ENCODE measurements around the gene CPT1C.

CPT1C gene

GRCh38 chr19:49690656-49691242, at the start of gene CPT1C:
Gene CPT1C (plus strand): TSS chr19:49691116. CDS start chr19:49692253, 1,137 bp downstream.
- intact Hi-C loops (cut with micrococcal nuclease) = no loop called here
- Mint-ChIP-seq H3K4me1 (ENCODE audit: low read depth) (peaks cover 47% of the 10 kb centered on the region), H3K27me3 (peaks cover 58% of the 10 kb centered on the region), H3K36me3 (ENCODE audit: low read depth) (peaks cover 38% of the 10 kb centered on the region), H3K27ac (peak within 1 kb of the TSS; percentile 57), H3K9me3 (no peaks in the 10 kb centered on the region), H3K4me3 (peak within 1 kb of the TSS; percentile 52)

GRCh38 chr19:49641688-49642491, 49.0 kb upstream of the CPT1C start, which contains the start of gene SCAF1:
Gene SCAF1 (plus strand): TSS chr19:49642209. CDS start chr19:49645027, 2,818 bp downstream.
- peak within 1 kb of the TSS; percentile 100 for H3K27ac Mint-ChIP-seq
- H3K36me3 Mint-ChIP-seq (ENCODE audit: low read depth) = peaks cover 53% of the 10 kb centered on the region
- H3K9me3 Mint-ChIP-seq = no peaks in the 10 kb centered on the region
- H3K27me3 Mint-ChIP-seq = no peaks in the 10 kb centered on the region
- intact Hi-C loops (cut with micrococcal nuclease) = loop anchor here (1.0 to 5.0 kb wide), 5 partner anchors 23 to 190 kb away; partner anchors contain the start of genes ALDH16A1, BCL2L12, FUZ and IRF3
- peaks cover 64% of the 10 kb centered on the region for H3K4me1 Mint-ChIP-seq (ENCODE audit: low read depth)
- peak within 1 kb of the TSS; percentile 99 for H3K4me3 Mint-ChIP-seq

GRCh38 chr19:49642492-49643035, 48.4 kb upstream of the CPT1C start:
- peak overlapping the region; percentile 99 for H3K4me3 Mint-ChIP-seq

GRCh38 chr19:49643466-49643865, 47.5 kb upstream of the CPT1C start:
- H3K27me3 Mint-ChIP-seq = no peaks in the 10 kb centered on the region
- H3K27ac Mint-ChIP-seq = no peak overlapping the region
- H3K36me3 Mint-ChIP-seq (ENCODE audit: low read depth) = peaks cover 67% of the 10 kb centered on the region
- intact Hi-C loops (cut with micrococcal nuclease) = loop anchor here (5.0 kb wide), 1 partner anchor 191 kb away; the partner anchor contains the start of genes ALDH16A1 and PIH1D1
- H3K9me3 Mint-ChIP-seq = no peaks in the 10 kb centered on the region
- no peak overlapping the region for H3K4me3 Mint-ChIP-seq
- H3K4me1 Mint-ChIP-seq (ENCODE audit: low read depth) = peaks cover 52% of the 10 kb centered on the region

More at GRCh38 chr19:49642492-49643035, 48.4 kb upstream of the CPT1C start:
- peak overlapping the region; percentile 100 for H3K27ac Mint-ChIP-seq
- peaks cover 58% of the 10 kb centered on the region for H3K36me3 Mint-ChIP-seq (ENCODE audit: low read depth)
- peaks cover 61% of the 10 kb centered on the region for H3K4me1 Mint-ChIP-seq (ENCODE audit: low read depth)
- no peaks in the 10 kb centered on the region for H3K9me3 Mint-ChIP-seq
- intact Hi-C loops (cut with micrococcal nuclease) = loop anchor here (1.0 to 5.0 kb wide), 2 partner anchors 52 to 190 kb away; partner anchors contain the start of genes ALDH16A1 and PIH1D1
- no peaks in the 10 kb centered on the region for H3K27me3 Mint-ChIP-seq

GRCh38 chr19:49645592-49645991, 45.3 kb upstream of the CPT1C start:
- H3K4me1 Mint-ChIP-seq (ENCODE audit: low read depth) = peaks cover 39% of the 10 kb centered on the region
- no peaks in the 10 kb centered on the region for H3K9me3 Mint-ChIP-seq
- H3K27me3 Mint-ChIP-seq = no peaks in the 10 kb centered on the region
- intact Hi-C loops (cut with micrococcal nuclease) = no loop called here
- H3K27ac Mint-ChIP-seq = no peak overlapping the region
- H3K4me3 Mint-ChIP-seq = no peak overlapping the region
- peaks cover 77% of the 10 kb centered on the region for H3K36me3 Mint-ChIP-seq (ENCODE audit: low read depth)

GRCh38 chr19:49645995-49646394, 44.9 kb upstream of the CPT1C start:
- peaks cover 77% of the 10 kb centered on the region for H3K36me3 Mint-ChIP-seq (ENCODE audit: low read depth)
- H3K9me3 Mint-ChIP-seq = no peaks in the 10 kb centered on the region
- H3K4me3 Mint-ChIP-seq = no peak overlapping the region
- H3K27ac Mint-ChIP-seq = no peak overlapping the region
- intact Hi-C loops (cut with micrococcal nuclease) = no loop called here
- no peaks in the 10 kb centered on the region for H3K27me3 Mint-ChIP-seq
- peaks cover 35% of the 10 kb centered on the region for H3K4me1 Mint-ChIP-seq (ENCODE audit: low read depth)

GRCh38 chr19:49646586-49646985, 44.3 kb upstream of the CPT1C start:
- Mint-ChIP-seq H3K27ac (no peak overlapping the region), H3K4me1 (ENCODE audit: low read depth) (peaks cover 33% of the 10 kb centered on the region), H3K27me3 (no peaks in the 10 kb centered on the region), H3K9me3 (no peaks in the 10 kb centered on the region), H3K4me3 (no peak overlapping the region), H3K36me3 (ENCODE audit: low read depth) (peaks cover 81% of the 10 kb centered on the region)
- intact Hi-C loops (cut with micrococcal nuclease) = no loop called here

GRCh38 chr19:49651029-49651819, 39.7 kb upstream of the CPT1C start:
- intact Hi-C loops (cut with micrococcal nuclease) = no loop called here
- no peak overlapping the region for H3K4me3 Mint-ChIP-seq
- no peaks in the 10 kb centered on the region for H3K27me3 Mint-ChIP-seq
- H3K4me1 Mint-ChIP-seq (ENCODE audit: low read depth) = peaks cover under 1% of the 10 kb centered on the region
- no peak overlapping the region for H3K27ac Mint-ChIP-seq
- peaks cover 96% of the 10 kb centered on the region for H3K36me3 Mint-ChIP-seq (ENCODE audit: low read depth)
- H3K9me3 Mint-ChIP-seq = no peaks in the 10 kb centered on the region

- H3K4me1 Mint-ChIP-seq (ENCODE audit: low read depth) = no peaks in the 10 kb centered on the region
Observed at GRCh38 chr19:49651820-49652550, 38.9 kb upstream of the CPT1C start.

GRCh38 chr19:49652551-49653465, 38.1 kb upstream of the CPT1C start:
- no peaks in the 10 kb centered on the region for H3K9me3 Mint-ChIP-seq
- peaks cover 96% of the 10 kb centered on the region for H3K36me3 Mint-ChIP-seq (ENCODE audit: low read depth)
- intact Hi-C loops (cut with micrococcal nuclease) = no loop called here
- no peak overlapping the region for H3K4me3 Mint-ChIP-seq
- H3K27me3 Mint-ChIP-seq = no peaks in the 10 kb centered on the region
- H3K4me1 Mint-ChIP-seq (ENCODE audit: low read depth) = no peaks in the 10 kb centered on the region
- no peak overlapping the region for H3K27ac Mint-ChIP-seq

More at GRCh38 chr19:49651820-49652550, 38.9 kb upstream of the CPT1C start:
- Mint-ChIP-seq H3K4me3 (no peak overlapping the region), H3K27me3 (no peaks in the 10 kb centered on the region), H3K36me3 (ENCODE audit: low read depth) (peaks cover 96% of the 10 kb centered on the region), H3K27ac (no peak overlapping the region), H3K9me3 (no peaks in the 10 kb centered on the region)
- intact Hi-C loops (cut with micrococcal nuclease) = no loop called here

- Mint-ChIP-seq H3K4me1 (ENCODE audit: low read depth) (no peaks in the 10 kb centered on the region), H3K27ac (no peak overlapping the region), H3K36me3 (ENCODE audit: low read depth) (peaks cover 96% of the 10 kb centered on the region)
Observed at GRCh38 chr19:49653466-49653806, 37.5 kb upstream of the CPT1C start.

GRCh38 chr19:49654581-49654980, 36.3 kb upstream of the CPT1C start:
- Mint-ChIP-seq H3K27me3 (no peaks in the 10 kb centered on the region), H3K36me3 (ENCODE audit: low read depth) (peaks cover 96% of the 10 kb centered on the region), H3K9me3 (no peaks in the 10 kb centered on the region), H3K4me1 (ENCODE audit: low read depth) (peaks cover 5% of the 10 kb centered on the region), H3K27ac (no peak overlapping the region), H3K4me3 (no peak overlapping the region)
- intact Hi-C loops (cut with micrococcal nuclease) = no loop called here

More at GRCh38 chr19:49653466-49653806, 37.5 kb upstream of the CPT1C start:
- no peaks in the 10 kb centered on the region for H3K27me3 Mint-ChIP-seq
- H3K9me3 Mint-ChIP-seq = no peaks in the 10 kb centered on the region
- intact Hi-C loops (cut with micrococcal nuclease) = no loop called here
- no peak overlapping the region for H3K4me3 Mint-ChIP-seq

All from dendritic cell treated with granulocyte-macrophage colony-stimulating factor and Interleukin-4, amounts not matched to agents 40 ng/mL and 50 ng/mL, for 4 days (primary cell).